T-helper 2 cell treated with Interferon-gamma antibody and Interleukin-4, amounts not matched to agents 5 μg/mL and 100 μg/mL, for 36 hours (primary cell): Measurements from ENCODE around the gene FOXO6.

Source experiments
- DNase-seq: peaks from one replicate; pipeline ENCODE4 v3.0.0; 2021; ENCODE audit warnings: low spot score
- H3K27ac Mint-ChIP-seq: one replicate; pipeline ENCODE4 v1.8.0; 2021; ENCODE audit warnings: mild to moderate bottlenecking, mixed read lengths
- H3K27me3 Mint-ChIP-seq: one replicate; pipeline ENCODE4 v1.8.0; 2021; ENCODE audit warnings: low read depth, mixed read lengths
- H3K36me3 Mint-ChIP-seq: one replicate; pipeline ENCODE4 v1.8.0; 2021; ENCODE audit warnings: low read depth, mixed read lengths
- H3K4me1 Mint-ChIP-seq: one replicate; pipeline ENCODE4 v1.8.0; 2021; ENCODE audit warnings: low read depth, mixed read lengths
- H3K4me3 Mint-ChIP-seq: one replicate; pipeline ENCODE4 v1.8.0; 2022; ENCODE audit warnings: mild to moderate bottlenecking, moderate library complexity, mixed read lengths
- H3K9me3 Mint-ChIP-seq: one replicate; pipeline ENCODE4 v1.8.0; 2021; ENCODE audit warnings: mixed read lengths

The FOXO6 gene

DNA sequence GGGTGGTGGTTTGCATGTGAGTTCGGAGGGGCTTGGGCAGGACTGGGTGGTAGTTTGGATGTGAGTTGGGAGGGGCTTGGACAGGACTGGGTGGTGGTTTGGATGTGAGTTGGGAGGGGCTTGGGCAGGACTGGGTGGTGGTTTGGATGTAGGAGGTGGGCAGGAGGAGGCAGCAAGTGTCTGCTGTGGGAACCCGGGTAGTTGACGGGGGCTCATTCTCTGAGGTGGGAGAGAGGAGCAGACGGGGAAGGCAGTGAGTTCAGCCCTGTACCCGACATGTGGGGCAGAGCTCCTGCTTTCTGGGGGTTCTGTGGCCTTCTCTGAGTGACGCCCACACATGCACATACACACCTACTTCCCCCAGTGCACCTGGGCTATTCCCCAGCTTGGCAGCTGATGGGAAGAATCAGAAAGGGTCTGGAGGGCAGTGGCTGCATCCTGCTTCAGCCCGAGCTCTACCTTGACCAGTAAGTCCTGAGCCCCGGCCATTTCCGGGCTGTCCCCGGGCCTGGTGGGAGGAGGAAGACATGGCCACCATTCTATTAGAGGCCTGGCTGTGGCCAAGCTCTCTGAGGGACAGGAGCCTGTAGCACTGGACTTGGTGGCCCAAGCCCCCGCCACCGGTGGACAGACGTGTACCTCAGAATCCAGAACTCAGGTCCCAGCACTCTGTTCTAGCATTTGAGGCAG lies 65.1 kb downstream of the FOXO6 start:
- Mint-ChIP-seq H3K4me3 (no peak overlapping the region), H3K36me3 (no peaks in the 10 kb centered on the region), H3K9me3 (no peaks in the 10 kb centered on the region), H3K4me1 (no peaks in the 10 kb centered on the region), H3K27ac (no peak overlapping the region), H3K27me3 (no peaks in the 10 kb centered on the region)
- DNase-seq, result no peak

DNA sequence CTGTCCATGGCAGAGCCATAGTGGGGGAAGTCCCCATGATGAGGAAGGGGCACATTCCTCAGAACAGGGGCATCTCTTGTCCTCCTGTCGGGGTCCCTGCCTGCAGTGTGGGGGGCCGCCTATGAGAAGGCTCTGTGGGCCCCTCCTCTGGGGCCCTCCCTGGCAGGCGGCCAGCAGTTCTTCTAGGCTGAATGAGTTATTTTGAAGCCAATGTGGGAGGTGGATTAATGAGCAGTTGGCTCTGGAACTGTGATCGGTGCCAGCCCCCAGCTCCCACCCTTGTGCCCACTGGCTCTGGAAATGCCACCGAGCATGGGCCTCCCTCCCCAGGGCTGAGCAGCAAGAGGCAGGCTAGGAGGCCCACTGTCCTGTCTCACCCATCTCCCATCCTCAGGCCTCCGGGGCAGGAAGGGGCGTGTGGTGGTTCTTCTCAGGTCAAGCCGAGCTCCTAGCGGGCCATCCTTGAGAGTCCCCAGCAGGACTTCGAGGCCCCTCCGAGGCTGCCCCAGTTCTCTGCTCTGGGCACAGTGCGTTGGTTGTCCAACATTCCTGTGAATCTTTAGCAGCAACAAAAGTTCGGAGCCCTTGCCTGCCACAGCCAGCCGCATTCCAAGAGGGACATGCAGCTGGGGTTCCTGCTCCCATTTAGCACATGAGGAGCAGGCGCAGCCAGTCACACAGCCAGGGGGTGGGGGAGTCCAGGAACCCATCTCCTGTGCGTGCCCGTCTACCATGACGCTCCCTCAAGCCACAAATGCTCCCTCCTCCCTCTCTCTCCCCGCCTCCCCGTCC lies 66.1 kb downstream of the FOXO6 start:
- H3K27ac Mint-ChIP-seq, result no peak overlapping the region
- H3K4me3 Mint-ChIP-seq, result no peak overlapping the region
- no peaks in the 10 kb centered on the region for H3K9me3 Mint-ChIP-seq
- no peaks in the 10 kb centered on the region for H3K36me3 Mint-ChIP-seq
- no peak for DNase-seq
- no peaks in the 10 kb centered on the region for H3K27me3 Mint-ChIP-seq
- H3K4me1 Mint-ChIP-seq, result no peaks in the 10 kb centered on the region

DNA sequence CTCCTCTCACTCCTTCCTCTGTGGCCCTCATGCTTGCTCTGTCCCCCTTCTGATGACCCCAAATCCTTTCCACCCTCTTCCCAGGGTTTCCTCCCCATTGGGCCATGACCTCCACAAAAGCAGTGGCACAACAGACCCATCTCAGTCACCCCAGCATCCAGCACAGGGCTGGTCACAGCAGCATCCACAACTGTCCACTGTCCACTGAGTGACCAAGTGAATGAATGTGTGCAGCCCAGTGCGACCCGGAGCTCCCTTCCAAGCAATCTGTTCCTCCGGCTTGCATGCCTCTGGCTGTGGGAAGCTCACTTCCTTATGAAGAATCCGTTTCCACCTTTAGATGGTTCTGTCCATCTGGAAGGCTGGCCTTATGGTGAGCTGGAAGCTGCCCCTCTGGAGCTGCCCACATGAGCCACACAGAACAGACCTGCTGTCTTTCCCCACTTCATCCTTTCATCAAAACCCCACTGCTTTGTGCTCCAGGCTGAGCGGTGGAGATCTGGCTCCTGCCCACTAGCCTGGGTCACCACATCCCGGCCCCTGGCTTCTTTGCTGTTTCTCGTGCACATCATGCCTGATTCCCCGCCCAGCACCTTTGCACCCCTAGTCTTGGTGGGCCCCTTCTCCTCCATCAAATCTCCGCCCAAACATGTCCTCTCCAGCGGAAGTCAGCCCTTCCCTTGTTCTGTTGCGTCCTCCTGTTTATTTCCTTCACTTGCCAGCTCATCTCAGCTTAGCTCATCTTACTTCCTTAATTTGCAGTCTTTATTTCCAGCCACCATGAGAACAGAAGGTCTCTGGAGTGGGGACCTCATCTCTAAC lies 66.9 kb downstream of the FOXO6 start:
- DNase-seq, result no peak
- Mint-ChIP-seq H3K27ac (no peak overlapping the region), H3K9me3 (no peaks in the 10 kb centered on the region), H3K27me3 (no peaks in the 10 kb centered on the region), H3K4me1 (no peaks in the 10 kb centered on the region), H3K4me3 (no peak overlapping the region), H3K36me3 (no peaks in the 10 kb centered on the region)

DNA sequence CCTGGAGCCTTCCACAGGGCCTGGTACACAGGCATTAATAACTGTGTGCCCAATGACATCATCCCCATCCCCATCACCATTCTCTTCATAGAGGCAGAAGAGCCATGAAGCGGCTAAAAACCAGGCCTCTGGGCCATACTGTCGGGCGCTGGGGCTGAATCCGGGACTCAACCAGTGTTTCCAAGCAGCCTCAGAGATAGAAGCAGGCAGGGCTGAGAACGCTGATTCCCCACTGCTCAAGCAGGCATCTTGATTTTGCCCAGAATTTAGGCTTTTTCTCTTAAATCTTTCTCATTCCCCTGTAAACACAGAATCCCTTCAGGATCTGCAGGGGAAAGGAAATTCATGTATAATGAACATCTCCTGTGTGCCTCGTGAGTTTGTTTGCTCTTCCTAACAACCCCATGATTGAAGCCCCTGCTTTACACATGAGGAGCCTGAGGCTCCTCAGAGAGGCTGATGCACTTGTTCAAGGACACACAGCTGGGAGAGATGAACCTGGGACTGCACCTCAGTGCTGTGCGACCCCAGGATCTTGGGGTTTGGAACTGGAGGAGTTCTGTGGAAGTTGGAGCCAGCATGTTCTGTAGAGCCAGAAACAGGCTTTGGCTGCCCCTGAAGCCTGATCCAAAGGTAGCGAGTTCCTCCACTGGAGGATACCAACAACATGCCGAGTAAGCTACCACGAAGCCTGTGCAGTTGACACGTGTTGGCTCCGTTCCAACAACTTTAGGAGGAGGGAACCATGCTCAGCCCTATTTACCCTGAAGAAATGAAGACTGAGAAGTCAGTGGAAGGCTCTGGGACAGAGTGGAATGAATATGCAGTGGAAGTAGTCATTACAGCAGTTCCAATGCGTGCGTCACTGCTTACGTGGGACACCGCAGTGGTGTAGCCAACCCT lies 67.8 kb downstream of the FOXO6 start:
- Mint-ChIP-seq H3K4me1 (no peaks in the 10 kb centered on the region), H3K4me3 (no peak overlapping the region), H3K9me3 (no peaks in the 10 kb centered on the region), H3K36me3 (no peaks in the 10 kb centered on the region), H3K27me3 (no peaks in the 10 kb centered on the region), H3K27ac (no peak overlapping the region)
- no peak for DNase-seq

DNA sequence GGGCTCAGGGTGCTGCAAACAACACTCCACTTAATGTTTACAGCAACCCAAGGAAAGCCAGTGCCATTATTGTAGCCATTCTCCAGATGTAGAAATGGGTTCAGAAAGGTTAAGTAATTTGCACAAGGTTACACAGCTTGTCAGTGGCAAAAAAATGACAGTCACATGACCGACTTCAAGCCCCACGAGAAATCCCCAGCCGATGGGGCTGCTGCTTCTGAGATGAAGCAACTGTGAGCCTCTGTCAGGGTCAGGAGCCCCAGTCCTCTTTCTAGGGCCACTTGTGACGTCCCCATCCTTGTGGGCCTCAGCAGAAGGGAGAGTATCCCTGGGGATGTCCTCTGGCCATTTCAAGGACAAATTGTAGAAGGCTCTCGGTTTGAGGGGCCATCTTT lies 68.4 kb downstream of the FOXO6 start:
- DNase-seq, result no peak
- H3K4me1 Mint-ChIP-seq, result no peaks in the 10 kb centered on the region

DNA sequence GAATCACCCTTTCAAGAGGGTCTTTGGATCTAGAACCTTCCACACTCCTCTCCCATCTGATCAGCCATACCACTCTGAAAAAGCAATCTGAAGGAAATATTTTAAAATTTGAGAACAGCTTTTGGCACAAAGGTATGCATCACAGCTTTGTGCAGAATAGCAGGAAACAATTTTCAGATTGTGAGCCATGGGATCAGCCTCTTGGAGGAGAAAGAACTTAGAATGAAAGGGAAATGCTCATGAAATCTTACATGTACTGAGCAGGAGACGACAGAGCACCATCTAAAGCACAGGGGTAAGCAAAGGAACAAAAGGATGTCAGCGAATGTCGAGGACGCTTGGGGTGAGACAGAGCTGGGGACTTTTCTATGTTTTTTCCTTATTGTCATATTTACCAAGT lies 68.8 kb downstream of the FOXO6 start:
- no peak for DNase-seq
- Mint-ChIP-seq H3K27ac (no peak overlapping the region), H3K27me3 (no peaks in the 10 kb centered on the region), H3K4me3 (no peak overlapping the region), H3K9me3 (no peaks in the 10 kb centered on the region), H3K36me3 (no peaks in the 10 kb centered on the region), H3K4me1 (no peaks in the 10 kb centered on the region)

More for the DNA sequence above, 68.4 kb downstream of the FOXO6 start:
- no peaks in the 10 kb centered on the region for H3K36me3 Mint-ChIP-seq
- H3K27ac Mint-ChIP-seq, result no peak overlapping the region
- no peaks in the 10 kb centered on the region for H3K27me3 Mint-ChIP-seq
- no peaks in the 10 kb centered on the region for H3K9me3 Mint-ChIP-seq
- no peak overlapping the region for H3K4me3 Mint-ChIP-seq

DNA sequence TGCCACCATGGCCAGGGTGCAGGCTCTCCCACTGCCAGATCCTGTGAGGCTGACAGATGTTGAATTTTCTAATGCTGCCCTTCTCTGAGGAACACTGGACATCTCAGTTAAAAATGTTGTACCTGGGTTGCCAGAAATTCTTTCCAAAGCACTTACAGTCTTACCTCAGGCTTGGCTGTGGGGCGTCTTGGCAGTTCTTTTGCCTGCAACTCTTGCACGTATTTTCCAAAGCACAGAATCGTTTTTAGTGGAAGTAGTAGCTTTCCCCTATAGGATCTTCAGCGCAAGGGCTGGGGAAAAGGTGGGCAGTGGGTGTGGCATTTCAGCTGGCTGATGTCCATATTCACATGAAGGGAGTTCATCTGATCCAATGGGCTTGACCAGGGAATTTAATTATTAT lies 69.3 kb downstream of the FOXO6 start:
- no peaks in the 10 kb centered on the region for H3K36me3 Mint-ChIP-seq
- H3K27me3 Mint-ChIP-seq, result no peaks in the 10 kb centered on the region

DNA sequence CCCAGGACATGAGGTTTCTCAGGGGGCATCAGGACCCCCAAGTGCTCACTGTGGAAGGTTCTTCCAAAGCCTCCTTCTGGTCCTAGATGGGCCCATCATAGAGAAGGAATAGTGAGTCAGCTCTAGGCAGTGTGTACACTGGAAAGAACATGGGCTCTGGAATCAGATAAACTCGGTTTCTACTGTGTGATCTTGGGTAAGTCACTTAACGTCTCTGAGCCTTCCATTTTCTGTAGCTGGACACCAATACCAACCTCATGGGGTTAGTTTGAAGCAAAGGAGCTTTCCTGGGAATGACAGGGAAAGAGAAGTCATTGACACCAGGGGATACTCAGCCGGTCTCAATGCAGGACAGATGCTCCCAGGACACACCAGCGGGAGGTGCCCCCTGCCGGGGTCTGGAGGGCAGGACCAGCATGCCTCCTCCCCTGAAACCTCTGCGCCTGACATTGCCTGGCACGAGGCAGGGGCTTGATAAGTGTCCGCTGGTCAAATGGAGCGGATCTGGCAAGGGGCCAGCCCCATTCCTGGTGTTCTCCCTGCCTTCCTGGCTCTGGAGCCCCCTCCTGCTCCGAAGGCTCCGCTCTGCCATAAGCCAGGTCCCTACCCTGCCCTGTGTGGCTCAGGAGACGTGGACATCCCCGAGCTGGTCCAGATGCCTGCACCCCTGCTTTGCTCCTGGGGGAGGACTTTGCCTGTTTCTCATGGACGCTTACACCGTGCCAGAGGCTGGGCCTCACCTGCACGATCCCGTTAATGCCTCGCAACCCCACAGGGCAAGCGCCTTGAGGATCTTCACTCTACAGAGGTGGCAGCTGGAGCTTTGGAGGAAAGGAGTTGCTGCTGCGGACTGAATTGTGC lies 70.5 kb downstream of the FOXO6 start:
- no peak overlapping the region for H3K27ac Mint-ChIP-seq
- H3K4me1 Mint-ChIP-seq, result no peaks in the 10 kb centered on the region
- H3K9me3 Mint-ChIP-seq, result no peaks in the 10 kb centered on the region
- peaks cover 3% of the 10 kb centered on the region for H3K27me3 Mint-ChIP-seq
- H3K4me3 Mint-ChIP-seq, result no peak overlapping the region
- no peak for DNase-seq
- H3K36me3 Mint-ChIP-seq, result no peaks in the 10 kb centered on the region

More for the DNA sequence above, 69.3 kb downstream of the FOXO6 start:
- no peak for DNase-seq
- Mint-ChIP-seq H3K9me3 (no peaks in the 10 kb centered on the region), H3K4me1 (no peaks in the 10 kb centered on the region), H3K27ac (no peak overlapping the region), H3K4me3 (no peak overlapping the region)
